HG02973 (cell line): Measurements from ENCODE around the gene CEP170B.
"Not testable (repeated sequence)": the region's sequence is repeated elsewhere in the genome, so short reads cannot be mapped to it uniquely, and the experiment has no call there.

ENCODE experiments used
- ATAC-seq: cut with Tn5 transposase; IDR thresholded peaks from one replicate; pipeline ENCODE4 v1.9.1; 2021; ENCODE audit warnings: moderate library complexity; ENCODE audit not compliant: unreplicated experiment

The CEP170B gene

GRCh38 chr14:104865081-104865630, at the start of gene CEP170B:
TSS of gene CEP170B (plus strand) at chr14:104865268. CDS start at chr14:104868451, 3,183 bp downstream.
- no peak for ATAC-seq

- no peak for ATAC-seq
Observed at GRCh38 chr14:104816616-104816884, 48.5 kb upstream of the CEP170B start.

- no peak for ATAC-seq
Observed at GRCh38 chr14:104817930-104818713, 46.9 kb upstream of the CEP170B start.

- ATAC-seq = no peak
Observed at GRCh38 chr14:104818714-104819161, 46.3 kb upstream of the CEP170B start.

GRCh38 chr14:104819361-104819781, 45.7 kb upstream of the CEP170B start:
- ATAC-seq = no peak

- no peak for ATAC-seq
Observed at GRCh38 chr14:104820669-104821228, 44.3 kb upstream of the CEP170B start.

GRCh38 chr14:104821229-104821945, 43.7 kb upstream of the CEP170B start:
- ATAC-seq = no peak

- ATAC-seq = no peak
Observed at GRCh38 chr14:104821971-104822608, 43.0 kb upstream of the CEP170B start.

GRCh38 chr14:104822821-104823615, 42.0 kb upstream of the CEP170B start:
- no peak for ATAC-seq

- no peak for ATAC-seq
Observed at GRCh38 chr14:104824353-104824997, 40.6 kb upstream of the CEP170B start.

GRCh38 chr14:104826189-104826860, 38.7 kb upstream of the CEP170B start:
- no peak for ATAC-seq

- no peak for ATAC-seq
Observed at GRCh38 chr14:104826861-104827176, 38.2 kb upstream of the CEP170B start.

GRCh38 chr14:104827177-104828055, 37.7 kb upstream of the CEP170B start:
- no peak for ATAC-seq

GRCh38 chr14:104830781-104831180, 34.3 kb upstream of the CEP170B start:
- no peak for ATAC-seq

GRCh38 chr14:104836171-104836935, 28.7 kb upstream of the CEP170B start:
- ATAC-seq = not testable (repeated sequence)

- ATAC-seq = no peak
Observed at GRCh38 chr14:104841730-104842129, 23.3 kb upstream of the CEP170B start.

- no peak for ATAC-seq
Observed at GRCh38 chr14:104843006-104843405, 22.1 kb upstream of the CEP170B start.
